HG03460 (cell line): ENCODE measurements around the gene IL21R.

ENCODE experiments used
- ATAC-seq: cut with Tn5 transposase; IDR thresholded peaks from one replicate; pipeline ENCODE4 v1.9.1; 2021; ENCODE audit not compliant: unreplicated experiment

The IL21R gene

DNA sequence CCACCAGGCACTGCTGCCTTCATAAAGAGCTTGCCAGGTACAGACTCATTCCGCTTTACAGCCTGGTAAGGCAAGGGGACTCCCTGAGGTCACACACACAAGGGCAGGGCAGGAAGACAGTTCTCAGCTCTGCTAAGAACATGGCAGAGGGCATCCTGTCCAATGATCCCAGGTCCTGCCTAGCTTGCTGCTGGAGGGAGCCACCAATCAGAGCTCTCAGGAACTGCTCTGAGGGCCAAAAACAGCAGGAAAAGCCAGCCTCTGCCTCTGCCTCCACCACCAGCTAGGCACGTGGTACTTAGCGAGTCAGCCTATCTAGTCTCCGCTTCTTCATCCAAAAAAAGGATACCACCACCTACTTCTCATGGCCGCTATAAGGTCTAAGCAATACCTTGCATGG lies 81.7 kb downstream of the IL21R start:
- no peak for ATAC-seq

DNA sequence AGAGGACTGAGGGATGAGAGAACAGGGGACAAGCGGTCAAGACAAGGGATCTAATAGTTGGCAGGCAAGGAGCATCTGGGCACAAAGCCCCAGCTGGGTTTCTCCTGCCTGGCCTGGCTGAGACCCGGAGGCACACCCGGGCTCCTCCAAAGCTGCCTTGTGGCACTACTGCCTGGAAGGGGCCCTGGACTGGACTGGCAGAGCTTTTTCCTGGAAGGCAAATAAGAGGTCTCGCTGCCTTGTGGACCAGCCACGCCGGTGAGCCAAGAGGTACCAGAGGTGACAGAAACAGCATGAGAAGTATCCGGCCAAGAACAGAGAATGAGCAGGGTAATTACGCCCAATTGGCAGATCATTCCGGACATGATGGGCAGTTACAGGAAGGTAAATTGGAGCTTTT lies 83.2 kb downstream of the IL21R start:
- ATAC-seq = no peak

- no peak for ATAC-seq
These were observed 83.8 kb downstream of the IL21R start for GRCh38 chr16:27485811-27486210.

- ATAC-seq = no peak
These were observed 84.4 kb downstream of the IL21R start for GRCh38 chr16:27486344-27486743.

DNA sequence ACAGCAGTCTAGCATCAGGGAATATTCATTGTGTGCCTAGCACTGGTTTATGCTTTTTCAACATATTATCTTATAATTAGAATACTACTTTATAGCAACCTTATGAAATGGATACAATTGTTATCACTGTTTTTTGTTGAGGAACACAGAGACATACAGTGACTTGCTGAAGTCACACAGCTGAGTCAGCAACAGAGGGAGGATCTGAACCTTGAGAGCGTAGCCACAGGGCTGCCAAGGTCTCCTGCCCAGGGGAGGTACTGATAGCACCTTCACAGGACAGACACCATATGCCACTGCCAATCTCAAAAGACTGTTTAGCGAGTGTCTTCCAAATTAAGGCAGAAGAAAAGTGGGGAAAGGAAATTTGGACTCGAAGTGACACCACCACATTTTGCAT lies 84.8 kb downstream of the IL21R start:
- ATAC-seq = no peak

GRCh38 chr16:27489421-27489820 lies 87.4 kb downstream of the IL21R start:
- no peak for ATAC-seq

GRCh38 chr16:27489906-27490305 lies 87.9 kb downstream of the IL21R start:
- ATAC-seq = no peak

GRCh38 chr16:27491894-27492587 lies 90.1 kb downstream of the IL21R start:
- ATAC-seq = no peak

DNA sequence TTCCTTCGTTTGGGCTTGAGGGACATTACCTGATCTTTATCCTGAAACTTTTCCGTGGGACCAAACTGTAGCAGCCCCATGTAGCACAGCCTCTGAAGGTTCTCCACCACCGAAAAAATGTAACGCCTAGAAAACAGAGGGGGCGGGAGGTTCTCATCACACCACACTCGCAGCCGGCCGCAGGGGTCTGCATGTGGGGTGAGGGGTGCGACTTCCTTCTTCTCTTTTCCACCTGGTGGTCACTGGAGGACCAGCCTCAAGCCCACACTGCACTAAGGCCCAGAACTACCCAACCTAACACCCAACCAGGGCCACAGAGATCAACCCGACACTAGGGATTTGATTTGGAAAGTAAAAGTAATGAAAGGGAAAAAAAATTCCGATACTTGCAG lies 90.6 kb downstream of the IL21R start:
- no peak for ATAC-seq

GRCh38 chr16:27495191-27495590 lies 93.2 kb downstream of the IL21R start:
- no peak for ATAC-seq

GRCh38 chr16:27498031-27498825 lies 96.3 kb downstream of the IL21R start:
- no peak for ATAC-seq

GRCh38 chr16:27498916-27499658 lies 97.1 kb downstream of the IL21R start:
- no peak for ATAC-seq

GRCh38 chr16:27499659-27500055 lies 97.7 kb downstream of the IL21R start:
- no peak for ATAC-seq

- ATAC-seq = no peak
These were observed 98.8 kb downstream of the IL21R start for GRCh38 chr16:27500801-27501200.
